Activated naive CD8-positive, alpha-beta T cell (primary cell): ENCODE results near the gene SNCB.

Experiments used
- H3K27ac Mint-ChIP-seq: one replicate; pipeline ENCODE4 v1.8.0; 2021; ENCODE audit warnings: mixed read lengths
- H3K27me3 Mint-ChIP-seq: one replicate; pipeline ENCODE4 v1.8.0; 2021; ENCODE audit warnings: mixed read lengths
- H3K36me3 Mint-ChIP-seq: one replicate; pipeline ENCODE4 v1.8.0; 2021; ENCODE audit warnings: mixed read lengths
- H3K4me1 Mint-ChIP-seq: one replicate; pipeline ENCODE4 v1.8.0; 2021; ENCODE audit warnings: low read depth, mixed read lengths
- H3K4me3 Mint-ChIP-seq: one replicate; pipeline ENCODE4 v1.8.0; 2021; ENCODE audit warnings: mild to moderate bottlenecking, mixed read lengths
- H3K9me3 Mint-ChIP-seq: one replicate; pipeline ENCODE4 v1.8.0; 2021; ENCODE audit warnings: low read depth, mixed read lengths

SNCB gene

DNA sequence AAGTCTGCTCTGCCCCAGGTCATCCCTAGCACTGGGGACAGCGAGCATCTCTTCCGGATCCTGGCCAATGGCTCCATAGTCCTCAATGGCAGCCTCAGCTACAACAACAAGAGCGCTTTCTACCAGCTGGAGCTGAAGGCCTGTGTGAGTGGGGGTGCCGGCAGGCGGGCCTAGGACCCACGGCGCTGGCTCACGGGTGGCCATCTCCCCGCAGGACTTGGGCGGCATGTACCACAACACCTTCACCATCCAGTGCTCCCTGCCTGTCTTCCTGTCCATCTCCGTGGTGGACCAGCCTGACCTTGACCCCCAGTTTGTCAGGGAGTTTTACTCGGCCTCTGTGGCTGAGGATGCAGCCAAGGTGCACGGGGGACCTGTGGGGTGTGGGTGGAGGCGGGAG lies 55.3 kb downstream of the SNCB start:
- Mint-ChIP-seq H3K4me3 (no peak overlapping the region), H3K27ac (no peak overlapping the region), H3K36me3 (no peaks in the 10 kb centered on the region), H3K4me1 (peaks cover 5% of the 10 kb centered on the region), H3K9me3 (no peaks in the 10 kb centered on the region), H3K27me3 (no peaks in the 10 kb centered on the region)

DNA sequence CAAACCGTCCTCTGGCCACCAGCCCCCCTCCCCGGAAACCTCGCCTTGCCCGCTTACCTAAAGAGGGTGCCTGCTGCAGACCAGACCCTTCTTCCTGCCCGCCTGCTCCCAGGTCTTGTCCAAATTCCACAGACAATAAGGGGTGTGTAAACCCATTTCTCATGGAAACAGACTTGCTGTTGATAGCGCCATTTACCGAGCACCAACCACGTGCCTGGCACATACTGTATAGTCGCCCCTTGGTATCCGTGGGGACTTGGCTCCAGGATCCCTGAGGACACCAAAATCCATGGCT lies 56.1 kb downstream of the SNCB start:
- Mint-ChIP-seq H3K4me1 (peaks cover 5% of the 10 kb centered on the region), H3K27me3 (peaks cover 1% of the 10 kb centered on the region), H3K4me3 (no peak overlapping the region), H3K9me3 (no peaks in the 10 kb centered on the region), H3K27ac (no peak overlapping the region), H3K36me3 (no peaks in the 10 kb centered on the region)

DNA sequence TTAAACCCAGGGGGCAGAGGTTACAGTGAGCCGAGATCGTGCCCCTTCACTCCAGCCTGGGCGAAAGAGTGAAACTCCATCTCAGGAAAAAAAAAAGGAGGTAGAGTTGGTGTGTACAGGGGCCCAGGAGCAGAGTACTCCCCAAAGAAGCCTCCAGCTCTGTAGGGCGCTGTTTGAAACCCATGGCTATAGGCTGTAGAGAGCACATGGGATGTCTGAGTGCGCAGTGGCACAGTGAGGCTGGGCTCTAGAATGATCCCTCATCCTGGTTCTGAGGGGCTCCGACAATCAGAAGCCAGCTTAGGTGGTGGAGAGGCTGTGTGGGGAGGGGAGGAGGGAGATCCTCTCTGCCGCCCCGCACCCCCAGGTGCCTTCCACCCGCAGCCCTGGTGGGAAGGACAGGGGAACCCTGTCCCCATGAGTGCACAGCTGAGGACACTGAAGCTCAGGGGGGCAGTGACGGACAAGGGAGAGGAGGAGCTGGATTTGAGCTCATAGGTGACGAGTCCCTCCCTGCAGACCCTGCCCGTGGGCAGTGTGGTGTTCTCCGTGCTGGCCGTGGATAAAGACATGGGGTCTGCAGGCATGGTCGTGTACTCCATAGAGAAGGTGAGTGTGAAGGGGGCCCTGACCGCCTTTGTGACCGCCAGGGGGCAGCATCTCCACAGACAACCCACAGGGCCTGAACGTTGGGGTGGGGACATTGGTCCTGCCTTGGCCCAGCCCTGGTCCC lies 56.6 kb downstream of the SNCB start:
- peaks cover 5% of the 10 kb centered on the region for H3K4me1 Mint-ChIP-seq
- no peak overlapping the region for H3K27ac Mint-ChIP-seq
- no peaks in the 10 kb centered on the region for H3K36me3 Mint-ChIP-seq
- no peaks in the 10 kb centered on the region for H3K9me3 Mint-ChIP-seq
- H3K27me3 Mint-ChIP-seq: peaks cover 1% of the 10 kb centered on the region
- H3K4me3 Mint-ChIP-seq: no peak overlapping the region
